HEK293 (cell line): ENCODE results near the gene CSNK1A1L.

Source experiments
- CTCF ChIA-PET: fragments of 350-600 bp; formaldehyde crosslinking; extraction: SDS; loops from one replicate; lab custom pipeline; 2021; ENCODE audit warnings: antibody characterized with exemption; lab: Yijun Ruan, JAX
- POLR2A ChIA-PET: fragments of 300-600 bp; formaldehyde crosslinking; extraction: SDS; loops from one replicate; lab custom pipeline; 2020; ENCODE audit warnings: antibody characterized with exemption, inconsistent platforms; lab: Yijun Ruan, JAX
- H3K27ac ChIP-seq: fragments of 200-500 bp; sonication (Bioruptor generic); 2 replicates; pipeline ENCODE4 v1.5.1; 2014; ENCODE audit warnings: low read depth, low read length, control low read depth, inconsistent platforms; ENCODE audit errors: extremely low read depth
- H3K36me3 ChIP-seq, 2 experiments: fragments of 200-500 bp in 1 of 2; sonication (Bioruptor generic) in 1 of 2; 1 replicate in 1 of 2; 2 replicates in 1 of 2; pipeline ENCODE4 v1.5.1; 2014 to 2017; ENCODE audit warnings: inconsistent platforms in 2 of 2, low read length in 2 of 2; ENCODE audit not compliant: control insufficient read depth in 2 of 2, insufficient read depth in 1 of 2
- H3K4me1 ChIP-seq: fragments of 200-500 bp; sonication (Bioruptor generic); 2 replicates; pipeline ENCODE4 v1.5.1; 2014; ENCODE audit warnings: mild to moderate bottlenecking, low read length, inconsistent platforms; ENCODE audit not compliant: control insufficient read depth, insufficient read depth
- H3K4me3 ChIP-seq: 2 replicates; pipeline ENCODE4 v1.5.1; 2011; ENCODE audit warnings: low read depth, mild to moderate bottlenecking, control low read depth, low read length, moderate library complexity
- H3K9me3 ChIP-seq: fragments of 200-500 bp; sonication (Bioruptor generic); 2 replicates; pipeline ENCODE4 v1.5.1; 2014; ENCODE audit warnings: low read depth, low read length, inconsistent platforms; ENCODE audit not compliant: control insufficient read depth, insufficient read depth
- BCL11A ChIP-seq: fragments of 450-650 bp; formaldehyde crosslinking; IDR thresholded peaks from 2 replicates; pipeline ENCODE4 v1.5.1; 2016; ENCODE audit warnings: low read depth, missing biosample characterization, missing genetic modification characterization
- BCL6B ChIP-seq: fragments of 450-650 bp; formaldehyde crosslinking; IDR thresholded peaks from 2 replicates; pipeline ENCODE4 v1.5.1; 2017; ENCODE audit warnings: missing biosample characterization, missing genetic modification characterization
- FEZF1 ChIP-seq: fragments of 450-650 bp; formaldehyde crosslinking; IDR thresholded peaks from 2 replicates; pipeline ENCODE4 v1.5.1; 2016; ENCODE audit warnings: missing biosample characterization, missing genetic modification characterization
- HOXA7 ChIP-seq: sonication (generic); formaldehyde crosslinking; IDR thresholded peaks from 2 replicates; pipeline ENCODE4 v1.8.1; 2022; ENCODE audit warnings: missing genetic modification reagents, borderline replicate concordance
- HOXC10 ChIP-seq: sonication (generic); formaldehyde crosslinking; IDR thresholded peaks from 2 replicates; pipeline ENCODE4 v1.8.1; 2023; ENCODE audit warnings: mild to moderate bottlenecking, missing genetic modification reagents
- KLF8 ChIP-seq: fragments of 450-650 bp; formaldehyde crosslinking; IDR thresholded peaks from 2 replicates; pipeline ENCODE4 v1.5.1; 2016; ENCODE audit warnings: missing biosample characterization, missing genetic modification characterization
- KLF9 ChIP-seq: fragments of 450-650 bp; formaldehyde crosslinking; IDR thresholded peaks from 2 replicates; pipeline ENCODE4 v1.5.1; 2016; ENCODE audit warnings: missing biosample characterization, missing genetic modification characterization, low read depth
- PBX3 ChIP-seq: sonication (generic); formaldehyde crosslinking; IDR thresholded peaks from 2 replicates; pipeline ENCODE4 v1.8.1; 2022; ENCODE audit warnings: mild to moderate bottlenecking, moderate library complexity, missing genetic modification reagents
- PRDM10 ChIP-seq: fragments of 450-650 bp; formaldehyde crosslinking; IDR thresholded peaks from 2 replicates; pipeline ENCODE4 v1.5.1; 2016; ENCODE audit warnings: missing biosample characterization, missing genetic modification characterization
- PRDM6 ChIP-seq: fragments of 450-650 bp; formaldehyde crosslinking; IDR thresholded peaks from 2 replicates; pipeline ENCODE4 v1.5.1; 2017; ENCODE audit warnings: missing biosample characterization, missing genetic modification characterization
- ZFP41 ChIP-seq: fragments of 450-650 bp; formaldehyde crosslinking; IDR thresholded peaks from 2 replicates; pipeline ENCODE4 v1.5.1; 2016; ENCODE audit warnings: missing biosample characterization, missing genetic modification characterization, borderline replicate concordance
- ZFP69B ChIP-seq: fragments of 450-650 bp; formaldehyde crosslinking; IDR thresholded peaks from 2 replicates; pipeline ENCODE4 v1.5.1; 2016; ENCODE audit warnings: missing biosample characterization, missing genetic modification characterization
- ZIC2 ChIP-seq: fragments of 450-650 bp; formaldehyde crosslinking; IDR thresholded peaks from 2 replicates; pipeline ENCODE4 v1.5.1; 2016; ENCODE audit warnings: missing biosample characterization, missing genetic modification characterization
- ZNF16 ChIP-seq: fragments of 450-650 bp; formaldehyde crosslinking; IDR thresholded peaks from 2 replicates; pipeline ENCODE4 v1.5.1; 2016; ENCODE audit warnings: low read depth, missing biosample characterization, missing genetic modification characterization
- ZNF223 ChIP-seq: fragments of 450-650 bp; formaldehyde crosslinking; IDR thresholded peaks from 2 replicates; pipeline ENCODE4 v1.5.1; 2016; ENCODE audit warnings: missing biosample characterization, missing genetic modification characterization
- ZNF26 ChIP-seq: fragments of 450-650 bp; formaldehyde crosslinking; IDR thresholded peaks from 2 replicates; pipeline ENCODE4 v1.5.1; 2016; ENCODE audit warnings: missing biosample characterization, missing genetic modification characterization
- ZNF350 ChIP-seq: fragments of 450-650 bp; formaldehyde crosslinking; IDR thresholded peaks from 2 replicates; pipeline ENCODE4 v1.5.0; 2017; ENCODE audit warnings: missing biosample characterization, mild to moderate bottlenecking, missing genetic modification characterization
- ZNF354C ChIP-seq: fragments of 450-650 bp; formaldehyde crosslinking; IDR thresholded peaks from 2 replicates; pipeline ENCODE4 v1.5.1; 2016; ENCODE audit warnings: missing biosample characterization, missing genetic modification characterization, low read depth, borderline replicate concordance
- ZNF366 ChIP-seq: fragments of 450-650 bp; formaldehyde crosslinking; conservative IDR thresholded peaks from 2 replicates; pipeline ENCODE4 v1.5.1; 2016; ENCODE audit warnings: missing biosample characterization, missing genetic modification characterization
- ZNF398 ChIP-seq: fragments of 450-650 bp; formaldehyde crosslinking; IDR thresholded peaks from 2 replicates; pipeline ENCODE4 v1.5.1; 2017; ENCODE audit warnings: missing biosample characterization, missing genetic modification characterization
- ZNF600 ChIP-seq: fragments of 450-650 bp; formaldehyde crosslinking; IDR thresholded peaks from 2 replicates; pipeline ENCODE4 v1.5.1; 2016; ENCODE audit warnings: missing biosample characterization, missing genetic modification characterization
- ZNF624 ChIP-seq: fragments of 450-650 bp; formaldehyde crosslinking; IDR thresholded peaks from 2 replicates; pipeline ENCODE4 v1.5.1; 2017; ENCODE audit warnings: missing biosample characterization, missing genetic modification characterization
- ZNF677 ChIP-seq: fragments of 450-650 bp; IDR thresholded peaks from 2 replicates; pipeline ENCODE4 v1.5.0; 2018; ENCODE audit warnings: missing biosample characterization, mild to moderate bottlenecking, missing genetic modification characterization, moderate library complexity
- ZNF777 ChIP-seq: fragments of 450-650 bp; formaldehyde crosslinking; IDR thresholded peaks from 2 replicates; pipeline ENCODE4 v1.5.1; 2017; ENCODE audit warnings: missing biosample characterization, missing genetic modification characterization, borderline replicate concordance
- ZNF791 ChIP-seq: fragments of 450-650 bp; formaldehyde crosslinking; IDR thresholded peaks from 2 replicates; pipeline ENCODE4 v1.5.1; 2016; ENCODE audit warnings: missing biosample characterization, missing genetic modification characterization
- ZNF843 ChIP-seq: fragments of 450-650 bp; formaldehyde crosslinking; IDR thresholded peaks from 2 replicates; pipeline ENCODE4 v1.5.1; 2016; ENCODE audit warnings: missing biosample characterization, missing genetic modification characterization
- ZXDB ChIP-seq: fragments of 450-650 bp; formaldehyde crosslinking; IDR thresholded peaks from 2 replicates; pipeline ENCODE4 v1.5.1; 2016; ENCODE audit warnings: missing biosample characterization, missing genetic modification characterization

Gene CSNK1A1L

GRCh38 chr13:37143911-37144310, 38.4 kb upstream of the CSNK1A1L start:
- H3K27ac ChIP-seq = peak overlapping the region; percentile 28; the same call in 1 of the 2 replicates
- TF ChIP-seq ZNF677 (no peak), ZNF624 (tag by site-specific recombination) (no peak), ZNF366 (peak; percentile 70), ZNF16 (no peak), ZNF350 (tag by site-specific recombination) (no peak), PRDM6 (tag by site-specific recombination) (peak; percentile 28; the same call in 1 of the 2 replicates), PBX3 (CRISPR knock-in tag) (no peak), BCL6B (0 out of 2 replicates have a peak, but pooled peaks have one; percentile 12), ZNF843 (peak; percentile 49; the same call in 1 of the 2 replicates), ZFP41 (tag by site-specific recombination) (no peak), ZNF791 (tag by site-specific recombination) (no peak), ZIC2 (tag by site-specific recombination) (no peak), PRDM10 (tag by site-specific recombination) (no peak), KLF9 (tag by site-specific recombination) (no peak), ZNF777 (tag by site-specific recombination) (no peak), HOXC10 (CRISPR knock-in tag) (no peak), ZXDB (tag by site-specific recombination) (0 out of 2 replicates have a peak, but pooled peaks have one; percentile 45), HOXA7 (no peak), KLF8 (tag by site-specific recombination) (no peak), ZNF600 (tag by site-specific recombination) (no peak), ZNF354C (tag by site-specific recombination) (no peak), ZNF223 (tag by site-specific recombination) (no peak), FEZF1 (tag by site-specific recombination) (peak; percentile 85), ZFP69B (tag by site-specific recombination) (no peak), ZNF26 (no peak), ZNF398 (tag by site-specific recombination) (no peak), BCL11A (tag by site-specific recombination) (no peak)
- ChIA-PET CTCF (interaction anchor here (0.7 kb wide), 1 partner anchor 355 kb away, joined by 3 read pairs; no protein-coding TSS in a partner anchor), POLR2A (no interaction called here)
- H3K9me3 ChIP-seq = no peaks in the 10 kb centered on the region
- no peak overlapping the region for H3K4me3 ChIP-seq
- H3K36me3 ChIP-seq = no peaks in the 10 kb centered on the region
- H3K4me1 ChIP-seq = peaks cover 6% of the 10 kb centered on the region; the same call in 1 of the 2 replicates
